HG03442 (cell line): ENCODE results near the gene TP63.
"Not testable (repeated sequence)": the region's sequence is repeated elsewhere in the genome, so short reads cannot be mapped to it uniquely, and the experiment has no call there.

ENCODE experiments used
- ATAC-seq: cut with Tn5 transposase; IDR thresholded peaks from one replicate; pipeline ENCODE4 v1.9.1; 2021; ENCODE audit warnings: mild to moderate bottlenecking, moderate library complexity; ENCODE audit not compliant: unreplicated experiment

The TP63 gene

DNA sequence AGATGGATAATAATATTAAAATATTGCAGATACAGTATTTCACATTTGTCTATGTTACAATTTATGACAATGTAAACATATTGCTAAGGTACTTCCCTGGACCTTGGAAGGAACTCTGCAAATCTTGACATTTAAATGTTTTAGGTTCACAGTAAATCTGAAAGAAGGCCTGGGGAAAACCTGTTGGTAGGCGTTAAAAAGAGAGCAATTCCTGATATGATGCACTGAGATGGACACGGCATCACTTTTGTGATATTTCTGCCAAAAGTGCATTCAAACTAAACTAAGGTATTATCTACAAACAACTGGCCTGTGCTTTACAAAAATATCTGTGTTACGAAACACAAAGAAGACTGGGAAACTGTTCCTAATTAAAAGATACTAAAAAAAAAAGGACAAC, 6.1 kb upstream of the TP63 start:
- no peak for ATAC-seq

- no peak for ATAC-seq
These were observed 5.6 kb upstream of the TP63 start for GRCh38 chr3:189625572-189625971.

GRCh38 chr3:189626286-189626685, 4.9 kb upstream of the TP63 start:
- ATAC-seq = no peak

GRCh38 chr3:189629803-189630455, 1.3 kb upstream of the TP63 start:
- no peak for ATAC-seq

GRCh38 chr3:189630767-189631372, 319 bp upstream of the TP63 start:
- ATAC-seq = peak; percentile 54

- ATAC-seq = no peak
These were observed 220 bp downstream of the TP63 start for GRCh38 chr3:189631409-189631808.

- ATAC-seq = peak; percentile 45
These were observed 1.1 kb downstream of the TP63 start for GRCh38 chr3:189632242-189632641.

- no peak for ATAC-seq
These were observed 4.2 kb downstream of the TP63 start for GRCh38 chr3:189635339-189635738.

DNA sequence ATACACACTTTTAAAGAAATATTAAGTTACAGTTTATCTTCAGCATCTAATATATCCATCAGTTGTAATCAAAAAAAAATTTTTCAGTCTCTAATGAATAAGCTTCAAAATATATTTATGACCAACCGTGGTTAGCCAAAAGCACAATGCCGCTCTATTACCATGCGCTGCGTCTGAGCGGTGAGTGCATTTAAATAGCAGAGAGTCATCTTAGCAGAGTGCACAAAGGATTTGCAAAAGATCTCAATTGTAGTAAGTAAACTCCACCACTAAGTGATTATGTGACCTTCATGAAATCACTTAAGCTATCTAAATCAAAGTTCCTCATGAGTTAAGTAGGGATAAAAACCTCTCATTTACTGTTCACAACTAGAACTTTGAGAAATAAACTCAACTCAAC, 4.9 kb downstream of the TP63 start:
- no peak for ATAC-seq

DNA sequence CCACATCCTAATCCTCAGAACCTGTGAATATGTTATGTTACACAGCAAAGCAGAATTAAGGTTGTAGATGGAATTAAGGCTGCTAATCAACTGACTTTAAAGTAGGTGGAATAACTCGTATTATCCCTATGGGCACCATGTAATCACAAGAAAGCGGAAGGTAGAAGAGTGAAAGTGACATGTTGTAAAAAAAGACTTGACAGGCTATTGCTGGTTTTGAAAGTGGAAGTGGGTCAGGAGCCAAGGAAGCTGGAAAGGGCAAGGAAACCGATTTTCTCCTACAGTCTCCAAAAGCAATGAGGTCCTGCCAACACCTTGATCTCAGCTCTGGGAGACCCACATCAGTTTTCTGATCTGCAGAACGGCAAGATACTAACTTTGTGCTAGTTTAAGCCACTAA, 6.6 kb downstream of the TP63 start:
- no peak for ATAC-seq

- ATAC-seq = no peak
These were observed 7.3 kb downstream of the TP63 start for GRCh38 chr3:189638276-189639031.

DNA sequence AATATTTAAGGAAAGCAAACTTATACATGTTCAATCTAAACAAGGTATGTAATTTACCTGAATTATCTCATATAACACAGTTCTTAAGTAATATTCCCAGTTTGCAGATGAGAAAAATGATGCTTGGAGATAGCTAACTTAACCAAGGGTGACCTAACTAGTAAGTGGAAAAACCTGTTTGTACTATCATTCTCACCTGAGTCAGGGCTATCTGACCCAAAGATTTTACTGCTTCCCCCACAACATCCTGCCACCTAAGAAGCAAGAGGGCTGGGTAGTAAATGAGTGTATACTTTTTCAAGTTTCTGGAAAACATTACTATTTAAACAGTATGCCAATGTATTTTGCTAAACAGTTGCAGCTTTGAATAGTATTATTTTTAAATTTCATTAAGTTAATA, 10.6 kb downstream of the TP63 start:
- ATAC-seq = peak; percentile 58

DNA sequence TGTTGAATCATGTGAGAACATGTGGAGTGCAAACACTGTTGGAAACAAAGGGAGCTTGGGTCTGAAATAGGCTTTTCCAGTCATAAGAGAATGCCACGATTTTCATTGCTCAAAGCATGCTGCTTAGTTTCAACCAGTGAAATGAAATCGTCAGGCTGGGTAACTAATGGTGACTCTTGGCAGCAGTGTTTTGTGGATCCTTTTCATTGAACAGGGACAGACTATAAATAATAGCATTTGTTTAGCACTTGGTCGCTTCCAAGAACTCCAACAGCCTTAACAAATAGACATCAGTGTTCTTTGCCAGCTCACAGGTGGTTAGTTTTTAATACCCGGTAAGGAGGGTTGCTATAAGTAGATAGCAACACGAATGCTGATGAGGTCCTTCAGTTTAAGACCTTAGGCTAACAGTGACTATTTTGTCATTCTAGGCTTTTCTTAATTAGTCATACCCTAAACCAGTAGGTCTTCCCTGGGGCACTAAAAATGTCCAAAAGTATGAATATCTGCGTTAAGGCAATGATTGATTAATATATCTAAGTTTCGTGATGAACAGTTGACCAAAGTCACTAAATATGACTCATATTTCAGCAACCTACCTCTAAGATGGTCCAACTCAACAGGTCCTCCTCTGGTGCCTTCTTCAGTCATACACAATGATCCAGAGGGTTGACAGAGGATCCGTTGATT, 15.8 kb downstream of the TP63 start:
- ATAC-seq = no peak

DNA sequence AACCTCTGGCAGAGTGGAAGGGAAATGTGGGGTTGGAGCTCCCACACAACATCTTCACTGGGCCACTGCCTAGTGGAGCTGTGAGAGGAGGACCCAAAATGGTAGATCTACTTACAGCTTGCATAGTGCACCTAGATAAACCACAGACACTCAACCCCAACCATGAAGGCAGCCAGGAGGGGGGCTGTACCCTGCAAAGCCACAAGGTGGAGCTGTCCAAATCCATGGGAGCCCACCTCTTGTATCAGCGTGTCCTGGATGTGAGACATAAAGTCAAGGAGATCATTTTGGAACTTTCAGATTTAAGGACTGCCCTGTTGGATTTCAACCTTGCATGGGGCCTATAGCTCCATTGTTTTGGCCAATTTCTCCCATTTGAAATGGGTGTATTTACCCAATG, 20.9 kb downstream of the TP63 start:
- ATAC-seq = no peak

DNA sequence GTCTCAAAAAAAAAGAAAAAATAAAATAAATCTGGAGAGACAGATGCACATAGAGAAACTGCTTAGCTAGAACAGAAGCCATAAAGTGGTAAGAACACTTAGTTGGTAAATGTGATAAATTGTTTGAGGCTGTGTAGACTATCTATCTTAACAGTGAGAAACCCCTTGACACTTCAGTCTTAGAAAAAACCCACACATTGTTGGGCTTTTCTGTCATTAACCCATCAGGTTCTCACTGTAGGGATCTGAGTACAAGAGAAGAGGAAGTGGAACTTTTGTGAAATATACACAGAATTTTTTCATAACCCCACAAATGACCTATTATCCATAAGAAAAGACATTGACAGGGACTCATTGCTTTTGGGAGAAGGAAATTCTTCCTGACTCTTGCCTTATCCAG, 24.4 kb downstream of the TP63 start:
- ATAC-seq = peak; percentile 63

DNA sequence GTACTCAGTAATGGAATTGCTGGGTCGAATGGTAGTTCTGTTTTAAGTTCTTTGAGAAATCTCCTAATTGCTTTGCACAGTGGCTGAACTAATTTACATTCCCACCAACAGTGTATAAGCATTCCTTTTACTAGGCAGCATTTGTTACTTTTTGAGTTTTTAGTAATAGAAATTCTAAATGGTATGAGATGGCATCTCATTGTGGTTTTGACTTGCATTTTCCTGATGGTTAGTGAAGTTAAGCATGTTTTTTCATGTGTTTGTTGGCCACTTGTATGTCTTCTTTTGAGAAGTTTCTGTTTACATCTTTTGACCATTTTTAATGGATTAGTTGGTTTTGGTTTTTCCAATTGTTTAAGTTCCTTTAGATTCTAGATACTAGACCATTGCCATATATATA, 28.4 kb downstream of the TP63 start:
- ATAC-seq = no peak

DNA sequence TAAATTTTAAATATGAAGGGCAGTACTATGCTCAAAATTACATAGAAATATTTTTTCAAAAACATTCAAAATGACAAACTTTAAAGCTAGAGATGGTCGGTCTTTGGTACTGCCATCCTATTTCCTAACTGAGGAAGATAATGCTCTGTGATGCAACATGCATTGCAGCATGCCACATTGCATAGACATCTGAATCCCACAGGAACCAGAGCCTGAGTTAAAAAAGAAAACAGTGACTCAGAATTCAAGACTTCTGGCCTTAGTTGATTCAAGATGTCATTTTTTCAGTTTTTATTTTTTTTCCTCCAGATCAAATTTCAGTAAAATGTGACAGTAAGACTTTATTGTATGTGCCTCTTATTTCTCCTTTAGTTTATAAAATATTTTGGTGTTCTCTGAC, 33.1 kb downstream of the TP63 start:
- no peak for ATAC-seq

DNA sequence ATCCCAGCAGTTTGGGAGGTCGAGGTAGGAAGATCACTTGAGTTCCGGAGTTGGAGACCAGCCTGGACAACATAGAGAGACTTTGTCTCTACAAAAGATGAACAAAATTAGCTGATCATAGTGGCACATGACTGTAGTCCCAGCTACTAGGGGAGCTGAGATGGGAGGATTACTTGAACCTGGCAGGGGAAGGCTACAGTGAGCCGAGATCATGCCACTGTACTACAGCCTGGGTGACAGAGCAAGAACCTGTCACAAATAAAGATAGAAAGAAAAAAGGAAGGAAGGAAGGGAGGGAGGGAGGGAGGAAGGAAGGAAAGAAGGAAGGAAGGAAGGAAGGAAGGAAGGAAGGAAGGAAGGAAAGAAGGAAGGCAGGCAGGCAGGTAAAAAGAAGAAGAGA, 41.2 kb downstream of the TP63 start:
- not testable (repeated sequence) for ATAC-seq

GRCh38 chr3:189673535-189673934, 42.3 kb downstream of the TP63 start:
- peak; percentile 85 for ATAC-seq

- no peak for ATAC-seq
These were observed 43.2 kb downstream of the TP63 start for GRCh38 chr3:189674249-189674913.

- peak; percentile 42 for ATAC-seq
These were observed 46.5 kb downstream of the TP63 start for GRCh38 chr3:189677667-189678066.
